ENCODE data around the gene ZBTB39. TPM values are rescaled to one million over a fixed set of nuclear protein-coding genes. Genes with fewer than 3 reads are reported as not detected.
"Not testable (repeated sequence)": the region's sequence is repeated elsewhere in the genome, so short reads cannot be mapped to it uniquely, and the experiment has no call there.

ZBTB39 gene
- total RNA-seq, 1 donor from 2014 or later, result 21.1 TPM

DNA sequence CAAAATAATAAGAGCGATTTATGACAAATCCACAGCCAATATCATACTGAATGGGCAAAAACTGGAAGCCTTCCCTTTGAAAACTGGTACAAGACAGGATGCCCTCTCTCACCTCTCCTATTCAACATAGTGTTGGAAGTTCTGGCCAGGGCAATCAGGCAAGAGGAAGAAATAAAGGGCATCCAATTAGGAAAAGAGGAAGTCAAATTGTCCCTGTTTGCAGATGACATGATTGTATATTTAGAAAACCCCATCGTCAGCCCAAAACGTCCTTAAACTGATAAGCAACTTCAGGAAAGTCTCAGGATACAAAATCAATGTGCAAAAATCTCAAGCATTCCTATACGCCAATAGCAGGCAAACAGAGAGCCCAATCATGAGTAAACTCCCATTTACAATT, 44.1 kb downstream of the ZBTB39 start:
- H3K27me3 ChIP-seq; H3K4me3 ChIP-seq; H3K4me1 Mint-ChIP-seq; H3K27ac ChIP-seq; H3F3A ChIP-seq (ENCODE audit: low read depth); H3K79me2 ChIP-seq (ENCODE audit: low read depth); H3K4me2 ChIP-seq; DNase-seq (ENCODE audit: low spot score); H3K36me3 Mint-ChIP-seq; H3K9ac ChIP-seq; H3K27ac Mint-ChIP-seq; H3K4me3 Mint-ChIP-seq; H2AFZ ChIP-seq (replicated peaks); H3K9me3 ChIP-seq (ENCODE audit: low read depth); H3K36me3 ChIP-seq; H4K20me1 ChIP-seq (ENCODE audit: low read depth); H3K4me1 ChIP-seq: not testable (repeated sequence)
- Mint-ChIP-seq H3K27me3 (ENCODE audit: insufficient read depth, low read depth) (peaks cover 15% of the 10 kb centered on the region), H3K9me3 (peaks cover 39% of the 10 kb centered on the region)

DNA sequence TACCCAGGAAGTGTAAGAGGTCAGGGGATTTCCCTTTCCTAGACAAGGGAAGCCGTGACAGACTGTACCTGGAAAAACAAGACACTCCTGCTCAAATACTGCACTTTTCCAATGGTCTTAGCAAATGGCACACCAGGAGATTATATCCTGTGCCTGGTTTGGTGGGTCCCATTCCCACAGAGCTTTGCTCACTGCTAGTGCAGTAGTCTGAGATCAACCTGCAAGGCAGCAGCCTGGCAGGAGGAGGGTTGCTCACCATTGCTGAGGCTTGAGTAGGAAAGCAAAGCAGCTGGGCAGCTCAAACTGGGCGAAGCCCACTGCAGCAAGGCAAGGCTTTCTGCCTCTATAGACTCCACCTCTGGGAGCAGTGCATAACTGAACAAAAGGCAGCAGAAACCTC, 47.9 kb downstream of the ZBTB39 start:
- Mint-ChIP-seq H3K4me1 (no peaks in the 10 kb centered on the region), H3K27ac (no peak overlapping the region), H3K9me3 (peaks cover 28% of the 10 kb centered on the region), H3K4me3 (no peak overlapping the region), H3K27me3 (ENCODE audit: insufficient read depth, low read depth) (peaks cover 16% of the 10 kb centered on the region), H3K36me3 (no peaks in the 10 kb centered on the region)
- Histone ChIP-seq H2AFZ (replicated peaks) (no peak overlapping the region), H3K27ac (no peak overlapping the region), H3K4me3 (no peak overlapping the region), H3K4me1 (no peaks in the 10 kb centered on the region), H3K4me2 (no peak overlapping the region), H3K9me3 (ENCODE audit: low read depth) (no peaks in the 10 kb centered on the region), H3K9ac (no peak overlapping the region), H4K20me1 (ENCODE audit: low read depth) (no peaks in the 10 kb centered on the region), H3F3A (ENCODE audit: low read depth) (no peaks in the 10 kb centered on the region), H3K36me3 (no peaks in the 10 kb centered on the region), H3K79me2 (ENCODE audit: low read depth) (no peaks in the 10 kb centered on the region), H3K27me3 (no peaks in the 10 kb centered on the region)
- no peak for TF ChIP-seq EZH2 (IDR thresholded peaks at IDR 0.05)
- TF ChIP-seq EZH2phosphoT487 (IDR thresholded peaks at IDR 0.05), result no peak
- TF ChIP-seq, protein P1, sequence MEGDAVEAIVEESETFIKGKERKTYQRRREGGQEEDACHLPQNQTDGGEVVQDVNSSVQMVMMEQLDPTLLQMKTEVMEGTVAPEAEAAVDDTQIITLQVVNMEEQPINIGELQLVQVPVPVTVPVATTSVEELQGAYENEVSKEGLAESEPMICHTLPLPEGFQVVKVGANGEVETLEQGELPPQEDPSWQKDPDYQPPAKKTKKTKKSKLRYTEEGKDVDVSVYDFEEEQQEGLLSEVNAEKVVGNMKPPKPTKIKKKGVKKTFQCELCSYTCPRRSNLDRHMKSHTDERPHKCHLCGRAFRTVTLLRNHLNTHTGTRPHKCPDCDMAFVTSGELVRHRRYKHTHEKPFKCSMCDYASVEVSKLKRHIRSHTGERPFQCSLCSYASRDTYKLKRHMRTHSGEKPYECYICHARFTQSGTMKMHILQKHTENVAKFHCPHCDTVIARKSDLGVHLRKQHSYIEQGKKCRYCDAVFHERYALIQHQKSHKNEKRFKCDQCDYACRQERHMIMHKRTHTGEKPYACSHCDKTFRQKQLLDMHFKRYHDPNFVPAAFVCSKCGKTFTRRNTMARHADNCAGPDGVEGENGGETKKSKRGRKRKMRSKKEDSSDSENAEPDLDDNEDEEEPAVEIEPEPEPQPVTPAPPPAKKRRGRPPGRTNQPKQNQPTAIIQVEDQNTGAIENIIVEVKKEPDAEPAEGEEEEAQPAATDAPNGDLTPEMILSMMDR (IDR thresholded peaks at IDR 0.05), result no peak
- DNase-seq (ENCODE audit: low spot score), result no peak

DNA sequence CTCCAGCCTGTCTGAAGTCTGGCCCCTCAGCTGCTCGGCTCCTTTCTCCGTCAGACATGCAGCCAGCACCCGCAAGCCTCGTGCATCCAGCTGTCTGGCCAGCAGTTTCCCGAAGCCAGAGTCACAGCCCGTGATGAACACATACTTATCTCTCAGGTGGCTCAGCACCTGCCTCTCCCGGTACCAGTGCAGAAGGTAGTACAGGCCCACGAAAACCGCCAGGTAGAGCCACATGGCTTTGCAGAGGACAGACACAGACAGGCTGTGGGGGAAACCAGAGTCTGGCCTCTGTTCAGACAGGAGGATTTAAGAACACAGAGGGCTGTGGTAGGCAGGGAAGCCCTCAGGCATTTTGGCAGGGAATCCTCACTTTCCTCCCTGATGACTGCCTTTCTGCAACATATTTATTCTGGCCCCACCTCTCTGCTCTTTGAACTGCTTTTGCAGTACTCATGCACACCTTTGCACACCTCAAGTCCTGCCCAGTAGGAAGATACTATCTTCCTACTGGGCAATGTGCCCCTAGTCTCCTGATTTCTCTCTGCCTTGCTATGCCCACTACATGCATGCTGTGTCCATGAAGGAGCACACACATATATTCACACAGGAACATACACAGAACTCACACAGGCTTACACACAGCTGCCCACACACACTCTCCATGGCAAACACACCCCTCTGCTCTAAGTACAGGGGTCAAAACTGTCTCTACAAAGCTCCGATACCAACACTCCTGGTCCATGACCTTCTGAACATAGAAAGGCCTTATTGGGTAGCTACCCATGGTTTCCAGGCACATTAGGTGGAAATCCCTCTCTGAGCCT, 48.9 kb downstream of the ZBTB39 start, which contains the start of gene RDH16:
TSS of gene RDH16 (minus strand) at position 380 of the 824 bp plus-strand sequence. CDS start at position 234, 146 bp downstream.
- no peaks in the 10 kb centered on the region for H3K27me3 ChIP-seq
- H3K36me3 Mint-ChIP-seq, result no peaks in the 10 kb centered on the region
- no peaks in the 10 kb centered on the region for H3K4me1 ChIP-seq
- H3K79me2 ChIP-seq (ENCODE audit: low read depth), result no peaks in the 10 kb centered on the region
- no peaks in the 10 kb centered on the region for H3K9me3 ChIP-seq (ENCODE audit: low read depth)
- H3K9me3 Mint-ChIP-seq, result peaks cover 25% of the 10 kb centered on the region
- H3K36me3 ChIP-seq, result no peaks in the 10 kb centered on the region
- H2AFZ ChIP-seq (replicated peaks), result no peak within 1 kb of the TSS
- no peaks in the 10 kb centered on the region for H4K20me1 ChIP-seq (ENCODE audit: low read depth)
- H3K9ac ChIP-seq, result no peak within 1 kb of the TSS
- TF ChIP-seq, protein P1 (IDR thresholded peaks at IDR 0.05), result no peak
- TF ChIP-seq EZH2 (IDR thresholded peaks at IDR 0.05) (no peak), EZH2phosphoT487 (IDR thresholded peaks at IDR 0.05) (no peak)
- H3K4me2 ChIP-seq, result no peak within 1 kb of the TSS
- H3K27ac ChIP-seq, result no peak within 1 kb of the TSS
- no peak within 1 kb of the TSS for H3K27ac Mint-ChIP-seq
- no peak within 1 kb of the TSS for H3K4me3 Mint-ChIP-seq
- no peaks in the 10 kb centered on the region for H3F3A ChIP-seq (ENCODE audit: low read depth)
- H3K4me1 Mint-ChIP-seq, result no peaks in the 10 kb centered on the region
- no peak within 1 kb of the TSS for H3K4me3 ChIP-seq
- H3K27me3 Mint-ChIP-seq (ENCODE audit: insufficient read depth, low read depth), result peaks cover 17% of the 10 kb centered on the region
- no peak for DNase-seq (ENCODE audit: low spot score)

DNA sequence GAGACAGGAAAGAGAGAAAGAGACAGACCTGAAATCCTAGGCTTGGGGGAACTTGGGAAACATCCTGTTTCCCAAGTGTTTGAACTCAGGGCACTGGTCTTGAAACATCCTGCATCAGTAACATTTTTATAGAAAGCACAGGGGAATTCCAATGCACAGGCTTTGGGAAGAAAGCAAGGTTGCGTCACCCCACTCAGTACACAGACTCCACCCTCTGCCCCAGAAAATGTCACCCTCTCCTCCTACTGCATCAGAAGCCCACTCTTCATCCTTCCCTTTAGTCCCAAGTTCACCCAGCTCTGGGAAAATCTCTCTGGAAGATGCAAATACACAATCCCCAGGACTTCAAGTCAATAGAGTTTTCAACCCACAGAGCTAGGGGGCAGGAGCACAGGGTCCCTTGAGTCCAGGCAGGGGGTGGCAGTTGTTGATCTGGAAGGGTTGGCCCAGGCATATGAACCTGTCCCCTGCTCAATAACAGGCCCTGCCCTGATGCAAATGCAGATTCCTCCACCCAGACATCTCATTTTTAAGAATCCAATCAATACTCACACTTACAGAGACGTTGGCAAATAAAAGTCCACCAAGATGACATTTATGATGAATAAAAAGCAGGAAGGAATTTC, 50.6 kb downstream of the ZBTB39 start:
- Mint-ChIP-seq H3K9me3 (peaks cover 10% of the 10 kb centered on the region), H3K27ac (no peak overlapping the region), H3K4me1 (no peaks in the 10 kb centered on the region), H3K36me3 (no peaks in the 10 kb centered on the region), H3K4me3 (no peak overlapping the region), H3K27me3 (ENCODE audit: insufficient read depth, low read depth) (peaks cover 11% of the 10 kb centered on the region)
- H3K4me2 ChIP-seq, result no peak overlapping the region
- H2AFZ ChIP-seq (replicated peaks), result no peak overlapping the region
- H3K79me2 ChIP-seq (ENCODE audit: low read depth), result no peaks in the 10 kb centered on the region
- no peak for DNase-seq (ENCODE audit: low spot score)
- no peaks in the 10 kb centered on the region for H3K36me3 ChIP-seq
- no peak overlapping the region for H3K27ac ChIP-seq
- no peaks in the 10 kb centered on the region for H3K9me3 ChIP-seq (ENCODE audit: low read depth)
- no peaks in the 10 kb centered on the region for H4K20me1 ChIP-seq (ENCODE audit: low read depth)
- H3K27me3 ChIP-seq, result no peaks in the 10 kb centered on the region
- no peak overlapping the region for H3K9ac ChIP-seq
- H3F3A ChIP-seq (ENCODE audit: low read depth), result no peaks in the 10 kb centered on the region
- H3K4me3 ChIP-seq, result no peak overlapping the region
- H3K4me1 ChIP-seq, result no peaks in the 10 kb centered on the region
- TF ChIP-seq EZH2phosphoT487 (IDR thresholded peaks at IDR 0.05), result no peak
- TF ChIP-seq EZH2 (IDR thresholded peaks at IDR 0.05), result no peak
- TF ChIP-seq, protein P1 (IDR thresholded peaks at IDR 0.05), result no peak
